Measurements from ENCODE around the gene BCL11A. TPM values are rescaled to one million over a fixed set of nuclear protein-coding genes. Genes with fewer than 3 reads are reported as not detected.

Gene BCL11A
- total and polyA plus RNA-seq, 2 of the 13 experiments (the other 11 are each of a cell fraction or from before 2014, with no cell fraction given) = not detected

- BruUV-seq (replicated peaks) = no TSS peak
- ChIA-PET CTCF (ENCODE audit: low intra/inter-chr PET ratio, low total read pairs) (no interaction called here), POLR2A (no interaction called here)
- H3K4me2 ChIP-seq (ENCODE audit: low read depth, low read length) = no peak overlapping the region
- no peaks in the 10 kb centered on the region for H3K79me2 ChIP-seq (ENCODE audit: insufficient read depth, low read length)
- H4K20me1 ChIP-seq (ENCODE audit: insufficient read depth, low read length) = no peaks in the 10 kb centered on the region
- no peaks in the 10 kb centered on the region for H3K9me3 ChIP-seq (ENCODE audit: low read length)
- no peaks in the 10 kb centered on the region for H3K36me3 ChIP-seq (replicated peaks in 1 of 2; ENCODE audit: control insufficient read depth in 1 of 2, insufficient read depth in 2 of 2, low read length in 2 of 2)
- intact Hi-C loops (cut with micrococcal nuclease; ENCODE audit: unreplicated experiment) (no loop called here), in situ Hi-C loops (cut with HindIII; ENCODE audit: extremely low pct_ligation_motif_present, low pct_unique_long_range_greater_than_20kb) (no loop called here)
- no peak overlapping the region for H2AFZ ChIP-seq (ENCODE audit: low read length)
- H3K4me1 ChIP-seq (ENCODE audit: insufficient read depth, low read length) = no peaks in the 10 kb centered on the region
- no peak overlapping the region for H3K9ac ChIP-seq (ENCODE audit: insufficient read depth, low read depth, low read length)
- no peak for ATAC-seq
- peaks cover 0 to 22% of the 10 kb centered on the region in 2 experiments; a peak in 1 of 5 replicates for H3K27me3 ChIP-seq (ENCODE audit: control insufficient read depth in 1 of 2, insufficient read depth in 2 of 2, low read length in 2 of 2)
- 41% methylated on average over 4 of the region's 4 CpGs for WGBS (ENCODE audit: low lambda C conversion rate)
- FAIRE-seq = no peak
- no peak for DNase-seq (ENCODE audit: low spot score)
- TF ChIP-seq HCFC1 (IDR thresholded peaks at IDR 0.05; ENCODE audit: low read depth, low read length) = no peak
- no peak overlapping the region for H3K4me3 ChIP-seq (replicated peaks in 1 of 3; ENCODE audit: insufficient read depth in 1 of 3, low read depth in 2 of 3, low read length in 3 of 3)
- no peak overlapping the region for H3K27ac ChIP-seq (ENCODE audit: extremely low read length, insufficient read depth, low read length)
These were observed 36.6 kb downstream of the BCL11A start for GRCh38 chr2:60516826-60517225.

DNA sequence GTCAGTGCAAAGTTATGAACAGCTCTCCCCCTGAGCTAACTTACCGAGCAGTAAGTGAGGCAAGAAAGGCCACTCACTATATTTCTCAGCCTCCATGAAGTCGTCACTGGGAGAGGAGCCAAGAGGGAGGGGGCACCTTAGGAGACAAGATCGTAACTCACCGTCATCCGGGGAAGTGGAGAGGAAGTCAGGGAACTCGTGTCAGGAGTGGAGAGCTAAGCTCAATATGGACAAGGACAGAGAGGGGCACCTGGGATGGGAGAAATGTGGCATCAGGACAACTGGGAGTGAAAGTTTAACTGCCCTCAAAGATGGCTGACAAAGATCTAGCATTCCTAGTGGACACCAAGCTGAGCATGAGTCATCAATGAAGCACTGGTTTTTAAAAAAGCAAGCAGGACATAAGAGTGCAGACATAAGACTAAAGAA, 37.1 kb downstream of the BCL11A start:
- no peaks in the 10 kb centered on the region for H3K79me2 ChIP-seq (ENCODE audit: insufficient read depth, low read length)
- H3K4me3 ChIP-seq (replicated peaks in 1 of 3; ENCODE audit: insufficient read depth in 1 of 3, low read depth in 2 of 3, low read length in 3 of 3) = no peak overlapping the region
- no peak for FAIRE-seq
- 53% methylated on average over 6 of the region's 6 CpGs for WGBS (ENCODE audit: low lambda C conversion rate)
- intact Hi-C loops (cut with micrococcal nuclease; ENCODE audit: unreplicated experiment) = no loop called here
- H3K4me2 ChIP-seq (ENCODE audit: low read depth, low read length) = no peak overlapping the region
- no peak for DNase-seq (ENCODE audit: low spot score)
- POLR2A ChIA-PET = no interaction called here
- in situ Hi-C loops (cut with HindIII; ENCODE audit: extremely low pct_ligation_motif_present, low pct_unique_long_range_greater_than_20kb) = no loop called here
- no peaks in the 10 kb centered on the region for H3K4me1 ChIP-seq (ENCODE audit: insufficient read depth, low read length)
- ATAC-seq = no peak
- H3K27ac ChIP-seq (ENCODE audit: extremely low read length, insufficient read depth, low read length) = no peak overlapping the region
- no peaks in the 10 kb centered on the region for H3K36me3 ChIP-seq (replicated peaks in 1 of 2; ENCODE audit: control insufficient read depth in 1 of 2, insufficient read depth in 2 of 2, low read length in 2 of 2)
- H3K9ac ChIP-seq (ENCODE audit: insufficient read depth, low read depth, low read length) = no peak overlapping the region
- H2AFZ ChIP-seq (ENCODE audit: low read length) = no peak overlapping the region
- H4K20me1 ChIP-seq (ENCODE audit: insufficient read depth, low read length) = no peaks in the 10 kb centered on the region
- no TSS peak for BruUV-seq (replicated peaks)
- H3K9me3 ChIP-seq (ENCODE audit: low read length) = no peaks in the 10 kb centered on the region
- CTCF ChIA-PET (ENCODE audit: low intra/inter-chr PET ratio, low total read pairs) = no interaction called here
- no peak for TF ChIP-seq SRY (CRISPR knock-in tag; IDR thresholded peaks at IDR 0.05)
- no peak for TF ChIP-seq ZNF749 (CRISPR knock-in tag; IDR thresholded peaks at IDR 0.05; ENCODE audit: borderline replicate concordance)
- peak; percentile 25; the same call in 1 of the 2 replicates for TF ChIP-seq FOSL2 (CRISPR knock-in tag; IDR thresholded peaks at IDR 0.05)
- TF ChIP-seq RAD51 (IDR thresholded peaks at IDR 0.05; ENCODE audit: borderline replicate concordance) = no peak
- TF ChIP-seq ZKSCAN1 (IDR thresholded peaks at IDR 0.05; ENCODE audit: low read length) = no peak
- no peak for TF ChIP-seq FLYWCH1 (CRISPR knock-in tag; IDR thresholded peaks at IDR 0.05)
- no peak for TF ChIP-seq CBX5 (CRISPR knock-in tag; IDR thresholded peaks at IDR 0.05; ENCODE audit: borderline replicate concordance)
- H3K27me3 ChIP-seq (ENCODE audit: control insufficient read depth in 1 of 2, insufficient read depth in 2 of 2, low read length in 2 of 2) = peaks cover 0 to 17% of the 10 kb centered on the region in 2 experiments; a peak in 1 of 5 replicates

All from HepG2 (cell line).